ENCODE measurements around the gene KCNC2.

The KCNC2 gene

GRCh38 chr12:75087654-75088053 lies 122.0 kb downstream of the KCNC2 start:
- in situ Hi-C loops (cut with HindIII; ENCODE audit: low pct_ligation_motif_present, low pct_unique_long_range_greater_than_20kb, low sequenced_read_pairs): no loop called here
- DNase-seq: peak; percentile 56

- in situ Hi-C loops (cut with HindIII; ENCODE audit: low pct_ligation_motif_present, low pct_unique_long_range_greater_than_20kb, low sequenced_read_pairs): no loop called here
- no peak for DNase-seq
These were observed 123.3 kb downstream of the KCNC2 start for GRCh38 chr12:75086091-75087038.

- DNase-seq: no peak
- in situ Hi-C loops (cut with HindIII; ENCODE audit: low pct_ligation_motif_present, low pct_unique_long_range_greater_than_20kb, low sequenced_read_pairs): no loop called here
These were observed 128.3 kb downstream of the KCNC2 start for GRCh38 chr12:75081305-75081704.

DNA sequence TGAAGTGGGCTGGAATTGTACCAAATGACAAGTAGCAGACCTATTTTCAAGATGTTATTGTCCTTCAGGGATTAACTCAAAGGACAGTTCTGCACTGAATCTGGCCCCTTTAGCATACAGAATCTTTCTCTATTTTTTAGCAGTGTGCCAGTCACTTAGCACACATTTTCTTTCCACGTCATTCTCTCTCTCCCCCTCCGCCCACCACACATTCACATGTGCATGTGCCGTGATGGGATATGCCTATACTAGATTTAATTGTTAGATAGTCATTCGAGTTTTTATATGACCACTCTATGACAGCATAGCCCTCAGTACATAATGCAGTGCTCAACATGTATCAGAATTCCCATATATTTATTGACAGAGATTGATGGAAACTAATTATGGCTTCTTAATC lies 129.1 kb downstream of the KCNC2 start:
- in situ Hi-C loops (cut with HindIII; ENCODE audit: low pct_ligation_motif_present, low pct_unique_long_range_greater_than_20kb, low sequenced_read_pairs): no loop called here
- no peak for DNase-seq

DNA sequence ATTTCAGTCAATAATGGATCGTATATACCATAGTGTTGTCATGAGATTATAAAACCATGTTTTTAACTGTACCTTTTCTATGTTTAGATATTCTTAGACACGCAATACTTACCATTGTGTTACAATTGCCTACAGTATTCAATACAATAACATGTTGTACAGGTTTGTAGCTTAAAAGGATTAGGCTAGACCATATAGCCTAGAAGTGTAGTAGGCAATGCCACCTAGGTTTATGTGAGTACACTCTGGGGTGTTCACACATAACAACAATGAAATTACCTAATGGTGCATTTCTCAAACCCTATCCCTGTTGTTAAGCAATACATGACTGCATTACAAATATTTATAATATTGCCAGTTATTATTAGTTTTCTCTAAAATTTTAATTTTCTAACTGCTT lies 144.2 kb downstream of the KCNC2 start:
- in situ Hi-C loops (cut with HindIII; ENCODE audit: low pct_ligation_motif_present, low pct_unique_long_range_greater_than_20kb, low sequenced_read_pairs): no loop called here
- no peak for DNase-seq

- in situ Hi-C loops (cut with HindIII; ENCODE audit: low pct_ligation_motif_present, low pct_unique_long_range_greater_than_20kb, low sequenced_read_pairs): no loop called here
- no peak for DNase-seq
These were observed 146.9 kb downstream of the KCNC2 start for GRCh38 chr12:75062691-75063090.

- in situ Hi-C loops (cut with HindIII; ENCODE audit: low pct_ligation_motif_present, low pct_unique_long_range_greater_than_20kb, low sequenced_read_pairs): no loop called here
These were observed 151.4 kb downstream of the KCNC2 start for GRCh38 chr12:75058228-75058627.

GRCh38 chr12:75048767-75049166 lies 160.9 kb downstream of the KCNC2 start:
- DNase-seq: no peak
- in situ Hi-C loops (cut with HindIII; ENCODE audit: low pct_ligation_motif_present, low pct_unique_long_range_greater_than_20kb, low sequenced_read_pairs): no loop called here

More at GRCh38 chr12:75058228-75058627, 151.4 kb downstream of the KCNC2 start:
- DNase-seq: peak; percentile 21

DNA sequence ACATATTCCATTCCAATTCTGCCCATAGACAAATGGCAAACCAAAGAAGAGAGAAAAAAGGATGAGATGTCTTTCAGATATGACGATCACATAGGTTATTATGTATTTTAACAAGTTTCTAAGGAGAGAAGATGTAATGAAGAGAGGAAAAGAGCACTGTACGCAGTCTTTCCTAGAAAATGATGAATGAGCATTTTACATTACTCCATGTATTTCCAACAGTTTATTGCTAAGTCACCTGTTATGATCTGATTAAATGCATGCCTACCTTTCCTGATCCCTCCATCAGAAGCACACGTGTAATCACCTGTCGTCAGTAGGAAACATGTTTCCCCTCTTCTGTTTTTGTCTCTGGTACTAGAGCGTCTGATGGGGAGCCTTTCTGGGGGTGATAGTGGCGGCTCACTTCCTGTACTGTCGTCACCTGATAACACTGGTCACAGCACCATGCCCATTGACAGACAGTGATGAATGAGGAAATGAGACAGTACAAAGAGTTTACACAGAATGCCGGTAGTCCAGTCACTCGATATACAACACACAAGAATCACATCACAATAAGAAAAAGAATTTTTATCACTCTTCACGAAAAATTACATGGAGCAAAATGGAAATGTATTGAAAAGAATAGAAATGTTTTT lies 161.6 kb downstream of the KCNC2 start:
- in situ Hi-C loops (cut with HindIII; ENCODE audit: low pct_ligation_motif_present, low pct_unique_long_range_greater_than_20kb, low sequenced_read_pairs): no loop called here
- no peak for DNase-seq

DNA sequence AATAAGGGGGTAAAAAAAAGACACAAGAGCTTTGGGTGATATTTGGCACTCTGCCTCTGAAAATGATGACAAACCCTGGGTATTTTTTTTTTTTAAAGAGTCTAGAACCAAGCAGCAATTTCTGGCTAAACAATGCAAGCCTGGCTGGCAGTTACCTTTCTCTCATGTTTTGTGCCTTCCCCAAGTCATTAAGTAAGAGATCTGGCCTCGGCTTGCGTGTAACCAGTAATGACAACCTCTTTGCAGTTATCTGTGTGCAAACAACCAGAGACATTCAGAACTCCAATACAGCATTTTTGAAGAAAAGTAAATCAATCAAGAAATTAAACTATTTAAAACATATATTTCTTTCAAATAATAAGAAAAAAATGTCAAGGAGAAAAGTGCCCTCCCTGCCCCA lies 167.5 kb downstream of the KCNC2 start:
- no peak for DNase-seq
- in situ Hi-C loops (cut with HindIII; ENCODE audit: low pct_ligation_motif_present, low pct_unique_long_range_greater_than_20kb, low sequenced_read_pairs): no loop called here

DNA sequence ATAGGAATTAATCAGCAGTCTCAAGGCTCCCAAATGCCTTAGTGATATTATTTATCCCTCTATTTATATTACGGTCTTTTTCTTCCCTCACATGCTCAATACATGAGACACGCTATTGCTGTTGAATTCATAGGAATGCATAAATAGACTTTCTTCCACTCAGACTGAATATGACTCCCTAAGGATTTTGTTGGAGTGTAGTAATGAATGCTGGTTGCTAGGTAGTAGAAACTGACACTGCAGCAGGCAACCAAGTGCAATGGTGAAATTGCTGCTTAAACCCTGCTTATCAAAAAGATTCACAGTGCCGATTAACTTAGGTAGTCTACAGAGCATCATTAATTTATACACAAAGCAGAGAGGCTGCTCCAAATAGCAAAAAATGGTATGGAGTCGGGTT lies 168.2 kb downstream of the KCNC2 start:
- in situ Hi-C loops (cut with HindIII; ENCODE audit: low pct_ligation_motif_present, low pct_unique_long_range_greater_than_20kb, low sequenced_read_pairs): no loop called here

GRCh38 chr12:75020068-75020557 lies 189.5 kb downstream of the KCNC2 start:
- no peak for DNase-seq
- in situ Hi-C loops (cut with HindIII; ENCODE audit: low pct_ligation_motif_present, low pct_unique_long_range_greater_than_20kb, low sequenced_read_pairs): no loop called here

More for the DNA sequence above, 168.2 kb downstream of the KCNC2 start:
- DNase-seq: no peak

DNA sequence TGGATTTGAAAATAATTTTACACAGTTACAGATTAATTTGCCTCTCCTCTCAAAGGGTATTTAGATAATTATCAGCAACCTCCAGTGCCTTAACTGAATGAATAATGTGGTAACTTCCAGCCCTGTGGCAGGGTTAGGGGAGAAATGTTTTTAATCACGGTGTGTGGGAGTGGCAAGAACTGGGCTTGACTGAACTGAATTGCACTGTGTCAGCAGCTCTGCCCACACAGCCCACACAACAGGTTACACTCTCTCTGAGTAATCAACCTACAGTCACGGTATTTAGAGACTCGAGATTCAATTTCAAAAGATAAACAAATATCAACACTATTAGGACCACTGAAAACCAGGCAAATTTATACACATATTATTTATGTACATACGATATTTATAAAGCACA lies 198.5 kb downstream of the KCNC2 start:
- in situ Hi-C loops (cut with HindIII; ENCODE audit: low pct_ligation_motif_present, low pct_unique_long_range_greater_than_20kb, low sequenced_read_pairs): no loop called here

DNA sequence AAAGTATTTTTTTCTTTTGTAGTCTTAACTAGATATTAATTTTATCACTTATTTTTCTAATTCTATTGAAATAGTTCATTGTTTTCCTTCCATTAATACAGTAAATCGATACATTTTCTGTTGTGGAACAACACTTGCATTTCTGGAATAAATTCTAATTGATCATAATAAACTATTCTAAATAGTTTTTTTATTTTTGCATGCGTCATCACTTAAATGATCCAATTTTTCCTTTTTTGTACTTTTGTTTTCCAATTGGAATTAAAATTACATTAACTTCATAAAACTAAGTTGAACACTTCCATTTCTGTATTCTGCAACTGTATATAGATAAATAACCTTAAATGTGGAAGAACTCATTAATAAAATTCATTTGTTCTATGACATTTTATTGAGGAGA lies 202.5 kb downstream of the KCNC2 start:
- in situ Hi-C loops (cut with HindIII; ENCODE audit: low pct_ligation_motif_present, low pct_unique_long_range_greater_than_20kb, low sequenced_read_pairs): no loop called here
- DNase-seq: no peak

More for the DNA sequence above, 198.5 kb downstream of the KCNC2 start:
- no peak for DNase-seq

DNA sequence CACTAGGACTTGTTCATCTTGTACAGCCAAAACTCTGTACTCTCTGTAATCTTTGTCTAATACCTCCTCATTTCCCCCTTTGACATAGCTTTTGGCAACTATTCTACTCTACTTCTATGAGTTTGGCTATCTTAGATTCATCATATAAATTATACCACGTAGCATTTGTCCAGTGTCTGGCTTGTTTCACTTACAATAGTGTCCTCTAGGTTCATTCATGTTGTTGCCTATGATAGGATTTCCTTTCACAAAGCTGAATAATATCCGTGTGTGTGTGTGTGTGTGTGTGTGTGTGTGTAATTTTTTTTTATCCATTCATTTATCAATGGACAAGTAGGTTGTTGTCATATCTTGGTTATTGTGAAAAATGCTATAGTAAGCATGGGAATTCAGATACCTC lies 209.5 kb downstream of the KCNC2 start:
- in situ Hi-C loops (cut with HindIII; ENCODE audit: low pct_ligation_motif_present, low pct_unique_long_range_greater_than_20kb, low sequenced_read_pairs): no loop called here

DNA sequence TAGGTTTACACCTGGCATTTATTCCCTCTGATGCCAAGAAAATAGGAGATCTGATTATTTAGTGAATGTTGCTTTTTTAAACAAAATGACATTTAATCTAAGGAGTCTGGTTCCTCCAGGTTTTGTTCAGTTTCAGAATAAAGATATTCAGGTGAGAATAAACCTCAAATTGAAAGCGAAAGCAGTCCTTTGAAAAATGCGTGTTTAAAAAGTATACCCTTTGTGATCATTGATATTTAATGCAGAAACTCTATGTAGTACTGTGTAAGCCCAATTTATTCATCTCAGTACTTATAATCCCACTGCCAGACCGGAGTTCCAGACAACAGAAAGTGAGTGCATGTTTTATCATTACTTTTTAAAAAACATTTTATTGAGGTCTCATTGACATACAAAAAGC lies 210.2 kb downstream of the KCNC2 start:
- in situ Hi-C loops (cut with HindIII; ENCODE audit: low pct_ligation_motif_present, low pct_unique_long_range_greater_than_20kb, low sequenced_read_pairs): no loop called here
- DNase-seq: peak; percentile 12

More for the DNA sequence above, 209.5 kb downstream of the KCNC2 start:
- no peak for DNase-seq
